Fibroblast of skin of back (primary cell): Measurements from ENCODE around the gene HOGA1.

ENCODE experiments used
- DNase-seq: peaks from one replicate; pipeline ENCODE4 v3.0.0-alpha.2; 2013

HOGA1 gene

DNA sequence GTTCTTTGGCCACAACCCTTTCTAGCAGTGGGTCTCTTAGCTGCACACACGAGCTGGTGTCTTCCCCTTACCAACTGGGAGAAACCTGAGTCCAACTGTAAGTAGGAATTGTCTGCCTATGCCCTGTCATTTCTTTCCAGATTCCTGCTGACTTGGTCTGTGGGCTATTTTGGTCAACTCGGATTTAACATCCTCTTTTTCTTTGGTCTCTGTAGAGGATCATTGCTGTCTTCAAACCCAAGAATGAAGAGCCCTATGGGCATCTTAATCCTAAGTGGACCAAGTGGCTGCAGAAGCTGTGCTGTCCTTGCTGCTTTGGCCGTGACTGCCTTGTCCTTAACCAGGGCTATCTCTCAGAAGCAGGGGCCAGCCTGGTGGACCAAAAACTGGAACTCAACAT, 66.5 kb downstream of the HOGA1 start:
- DNase-seq = no peak

DNA sequence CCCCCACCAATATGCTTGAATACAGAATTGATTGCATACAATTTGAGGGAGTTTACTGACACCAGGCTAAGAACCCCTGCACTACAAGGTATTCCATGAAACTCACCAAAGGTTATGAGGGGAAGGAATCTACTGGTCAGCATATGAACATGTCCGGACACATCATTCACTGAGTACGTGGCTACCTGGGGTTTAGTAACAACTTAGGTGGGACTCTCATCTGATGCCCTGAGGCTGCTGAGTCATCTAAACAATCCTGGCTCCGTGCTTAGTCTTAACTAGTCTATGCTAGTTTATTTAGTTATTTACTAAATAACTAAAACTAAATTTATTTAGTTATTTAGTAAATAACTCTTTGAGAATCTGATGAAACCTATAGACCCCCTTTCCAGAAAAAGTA, 67.6 kb downstream of the HOGA1 start:
- DNase-seq = no peak

DNA sequence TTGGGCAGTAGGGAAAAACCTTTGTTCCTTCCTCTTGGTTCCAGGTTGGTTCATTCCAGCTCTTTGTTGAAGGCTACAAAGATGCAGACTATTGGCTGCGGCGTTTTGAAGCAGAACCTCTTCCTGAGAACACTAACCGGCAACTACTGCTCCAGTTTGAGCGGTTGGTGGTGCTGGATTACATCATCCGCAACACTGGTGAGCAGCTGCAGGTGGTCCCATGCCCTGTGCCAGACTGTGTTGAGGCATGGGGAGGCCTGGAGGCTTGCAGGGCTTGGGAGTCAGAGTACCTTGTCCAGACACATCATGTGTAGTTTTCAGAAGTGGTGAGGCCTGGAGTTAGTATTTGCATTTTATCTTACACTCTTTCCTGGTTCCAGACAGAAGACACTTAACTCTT, 72.6 kb downstream of the HOGA1 start:
- DNase-seq = no peak

DNA sequence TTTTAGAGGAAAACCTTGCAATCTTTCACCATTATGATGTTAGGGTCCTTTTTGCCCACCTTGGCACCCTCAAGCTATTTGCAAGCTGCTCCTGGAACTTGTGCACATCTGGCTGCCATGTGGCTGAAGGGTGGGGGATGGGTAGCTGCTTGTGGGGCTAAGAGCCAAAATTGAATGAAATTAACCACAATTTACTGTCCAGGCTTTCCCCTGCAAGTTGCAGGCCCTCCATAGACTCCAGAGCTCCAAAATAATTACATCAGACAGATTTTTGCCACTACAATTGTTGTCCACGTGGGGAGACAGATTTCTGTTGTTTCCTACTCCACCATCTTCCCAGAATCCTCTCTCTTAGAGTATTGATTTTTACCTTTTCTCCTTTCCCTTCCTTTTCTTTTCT, 75.4 kb downstream of the HOGA1 start:
- no peak for DNase-seq
